ENCODE data around the gene CRYZL1. TPM values are rescaled to one million over a fixed set of nuclear protein-coding genes. Genes with fewer than 3 reads are reported as not detected.

Gene CRYZL1
- total RNA-seq, 2 donors from 2014 or later, result 31.9 to 39.5 TPM

GRCh38 chr21:33541756-33542639 is 99.5 kb downstream of the CRYZL1 start, which contains the start of gene GART:
TSS of gene GART (minus strand) at chr21:33542117. CDS start at chr21:33539315, 2,802 bp downstream.
- peaks cover 50 to 72% of the 10 kb centered on the region in 2 donors for H3K36me3 Mint-ChIP-seq
- peaks cover 0 to 6% of the 10 kb centered on the region in 2 donors for H3K9me3 Mint-ChIP-seq
- H3K27ac Mint-ChIP-seq, result peak within 1 kb of the TSS; percentile 99 to 100
- peak; percentile 71 to 75 for ATAC-seq
- peak; percentile 84 to 90 for DNase-seq (ENCODE audit: low spot score in 2 of 2)

- peaks cover 0 to 6% of the 10 kb centered on the region in 2 donors for H3K9me3 Mint-ChIP-seq
- DNase-seq (ENCODE audit: low spot score in 2 of 2) (no peak), ATAC-seq (no peak)
- H3K27ac Mint-ChIP-seq, result peak overlapping the region; percentile 97 to 99
- peaks cover 50 to 71% of the 10 kb centered on the region in 2 donors for H3K36me3 Mint-ChIP-seq
Measured at GRCh38 chr21:33541105-33541711, 100.3 kb downstream of the CRYZL1 start.

- H3K9me3 Mint-ChIP-seq, result peaks cover 0 to 6% of the 10 kb centered on the region in 2 donors
- peak overlapping the region; percentile 97 to 99 for H3K27ac Mint-ChIP-seq
- no peak for ATAC-seq
- H3K36me3 Mint-ChIP-seq, result peaks cover 50 to 66% of the 10 kb centered on the region in 2 donors
- no peak for DNase-seq (ENCODE audit: low spot score in 2 of 2)
Measured at GRCh38 chr21:33540711-33541104, 100.8 kb downstream of the CRYZL1 start.

GRCh38 chr21:33539616-33540015 is 101.9 kb downstream of the CRYZL1 start:
- no peak for DNase-seq (ENCODE audit: low spot score in 2 of 2)
- peaks cover 0 to 6% of the 10 kb centered on the region in 2 donors for H3K9me3 Mint-ChIP-seq
- H3K36me3 Mint-ChIP-seq, result peaks cover 50 to 66% of the 10 kb centered on the region in 2 donors
- no peak overlapping the region for H3K27ac Mint-ChIP-seq
- ATAC-seq, result no peak

Other genes with a start within 250 kb of the CRYZL1 start
- gene IFNGR2, start 238.3 kb downstream of the CRYZL1 start, total RNA-seq, result 10 to 100 TPM in 1 of 2 donors, 1 to 10 TPM in 1; 9.9 to 15.0 TPM
- 10 to 100 TPM; 11.0 to 31.5 TPM for gene TMEM50B, start 161.8 kb downstream of the CRYZL1 start, total RNA-seq
- under 1 TPM; 0.49 to 0.91 TPM for gene DNAJC28, start 150.0 kb downstream of the CRYZL1 start, total RNA-seq
- 100 to 1,000 TPM; 161 to 187 TPM for gene GART, start 99.6 kb downstream of the CRYZL1 start, total RNA-seq
- 100 to 1,000 TPM; 271 to 344 TPM for gene SON, start 98.7 kb downstream of the CRYZL1 start, total RNA-seq
- 10 to 100 TPM; 39.1 to 56.1 TPM for gene DONSON, start 53.1 kb downstream of the CRYZL1 start, total RNA-seq
- gene ITSN1, start 760 bp upstream of the CRYZL1 start, total RNA-seq, result 1 to 10 TPM; 5.3 to 6.7 TPM